OCI-M2 (cell line): Measurements from ENCODE around the gene NRP1.

ENCODE experiments used
- DNase-seq: peaks from one replicate; lab custom pipeline; 2025; ENCODE audit not compliant: unreplicated experiment; lab: John Stamatoyannopoulos, UW

The NRP1 gene

DNA sequence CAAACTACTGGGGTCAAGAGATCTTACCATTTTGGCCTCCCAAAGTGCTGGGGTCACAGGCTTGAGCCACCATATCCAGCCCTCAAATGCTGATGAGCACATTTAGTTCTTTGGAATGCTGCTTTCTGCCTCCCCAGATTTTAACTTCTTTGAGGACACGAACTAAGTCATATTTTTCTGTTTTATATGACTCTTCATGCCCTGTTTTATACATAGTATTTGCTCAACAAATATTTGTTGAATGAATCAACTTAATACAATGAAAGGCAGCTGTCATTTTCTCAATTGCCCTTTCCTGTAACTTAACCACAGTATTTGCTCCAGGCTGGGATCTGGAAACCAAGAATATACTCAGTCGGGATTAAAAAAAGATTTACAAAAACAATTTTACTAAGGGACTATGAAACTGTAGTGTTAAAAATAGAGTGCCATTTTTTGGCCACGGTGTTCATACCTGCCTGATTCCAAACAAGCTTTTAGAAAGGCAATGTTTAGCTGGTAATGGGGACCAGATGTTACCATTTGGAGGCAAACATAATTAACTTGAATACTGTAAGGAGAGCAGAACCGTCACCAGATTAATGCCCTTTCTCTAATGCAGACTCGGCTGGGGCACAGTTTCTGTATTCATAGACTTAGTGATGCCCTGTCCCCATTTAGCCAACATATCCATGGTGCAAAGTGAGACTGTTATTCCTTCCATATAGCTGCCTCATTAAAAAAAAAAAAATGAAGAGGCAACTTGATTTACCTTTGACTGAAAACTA is 117.6 kb downstream of the NRP1 start:
- no peak for DNase-seq

DNA sequence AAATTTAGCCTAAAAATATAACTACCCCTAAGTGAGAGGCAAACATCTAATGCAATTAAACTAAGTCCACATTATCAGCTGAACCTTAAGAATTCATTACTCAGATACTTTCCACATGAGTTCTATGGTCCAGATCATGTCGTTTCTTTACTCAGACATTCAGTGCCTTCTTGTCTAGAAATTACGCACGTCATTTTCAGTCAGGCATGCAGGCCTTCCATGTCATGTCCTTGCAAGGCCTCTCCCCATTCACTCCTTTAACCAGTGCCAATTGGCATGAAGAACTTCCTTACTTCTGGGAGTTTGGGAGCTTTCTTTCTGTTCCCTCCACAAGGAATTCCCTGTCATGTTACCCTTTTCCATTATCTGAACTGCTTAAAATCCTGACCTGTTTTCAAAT is 118.8 kb downstream of the NRP1 start:
- DNase-seq = no peak

DNA sequence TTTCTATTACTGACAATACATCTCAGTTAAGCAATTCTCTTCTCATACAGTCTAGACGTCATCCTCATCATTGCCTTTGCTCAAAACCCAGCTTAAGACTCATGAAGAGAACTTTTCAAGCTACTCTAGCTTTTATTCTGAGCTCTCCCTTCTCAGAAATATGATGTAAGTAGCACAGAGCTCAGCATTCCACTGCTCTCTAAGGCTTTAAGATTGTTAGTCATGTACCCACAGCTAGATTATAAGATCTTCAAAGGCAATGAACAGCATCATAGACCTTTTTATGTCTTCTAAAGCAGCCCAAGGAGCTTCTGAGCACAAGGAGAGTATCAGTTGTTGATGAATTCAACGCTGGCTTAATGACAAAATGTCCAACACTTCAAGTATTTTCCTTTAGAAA is 119.3 kb downstream of the NRP1 start:
- no peak for DNase-seq

DNA sequence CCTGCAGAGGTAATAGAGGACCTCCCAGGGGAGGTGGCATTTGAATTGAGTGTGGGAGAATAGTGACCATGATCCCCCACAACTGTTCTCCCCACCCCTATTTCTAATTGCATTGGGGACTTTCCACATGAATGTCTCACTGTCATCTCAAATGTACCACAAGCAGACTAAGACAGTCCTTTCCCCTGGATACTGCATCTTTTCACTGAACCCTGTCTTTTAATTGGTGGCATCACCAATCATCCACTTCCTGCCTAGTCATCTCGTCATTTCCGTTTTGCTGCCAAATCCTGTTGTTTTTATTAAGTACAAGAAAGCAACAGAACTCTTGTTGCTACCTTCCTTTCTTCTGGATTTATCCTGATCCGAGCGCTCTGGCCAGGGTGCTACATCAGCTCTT is 120.3 kb downstream of the NRP1 start:
- no peak for DNase-seq

DNA sequence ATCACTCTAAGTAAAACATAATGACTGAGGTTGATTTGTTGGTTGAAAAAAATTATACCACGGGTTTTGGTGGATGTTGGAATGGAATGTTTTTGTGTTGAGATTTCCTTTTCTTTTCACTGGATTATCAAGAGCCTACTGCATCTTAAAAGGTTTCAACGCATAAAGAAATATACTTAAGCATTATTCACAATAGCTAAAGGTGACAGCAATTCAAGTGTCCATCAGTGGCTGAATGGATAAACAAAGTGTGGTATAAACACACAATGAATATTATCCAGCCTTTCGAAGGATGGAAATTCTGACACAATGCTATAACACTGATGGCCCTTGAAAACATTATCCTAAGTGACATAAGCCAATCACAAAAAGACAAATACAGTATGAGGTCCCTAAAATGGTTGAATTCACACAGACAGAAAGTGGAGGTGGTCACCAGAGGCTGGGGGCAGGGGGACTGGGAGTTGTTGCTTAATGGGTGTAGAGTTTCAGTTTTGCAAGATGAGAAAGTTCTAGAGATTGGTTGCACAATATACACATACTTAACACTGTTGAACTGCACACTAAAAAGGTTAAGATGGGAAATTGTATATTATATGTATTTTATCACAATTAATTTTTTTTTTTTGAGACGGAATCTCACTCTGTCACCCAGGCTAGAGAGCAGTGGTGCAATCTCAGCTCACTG is 122.3 kb downstream of the NRP1 start:
- DNase-seq = no peak

DNA sequence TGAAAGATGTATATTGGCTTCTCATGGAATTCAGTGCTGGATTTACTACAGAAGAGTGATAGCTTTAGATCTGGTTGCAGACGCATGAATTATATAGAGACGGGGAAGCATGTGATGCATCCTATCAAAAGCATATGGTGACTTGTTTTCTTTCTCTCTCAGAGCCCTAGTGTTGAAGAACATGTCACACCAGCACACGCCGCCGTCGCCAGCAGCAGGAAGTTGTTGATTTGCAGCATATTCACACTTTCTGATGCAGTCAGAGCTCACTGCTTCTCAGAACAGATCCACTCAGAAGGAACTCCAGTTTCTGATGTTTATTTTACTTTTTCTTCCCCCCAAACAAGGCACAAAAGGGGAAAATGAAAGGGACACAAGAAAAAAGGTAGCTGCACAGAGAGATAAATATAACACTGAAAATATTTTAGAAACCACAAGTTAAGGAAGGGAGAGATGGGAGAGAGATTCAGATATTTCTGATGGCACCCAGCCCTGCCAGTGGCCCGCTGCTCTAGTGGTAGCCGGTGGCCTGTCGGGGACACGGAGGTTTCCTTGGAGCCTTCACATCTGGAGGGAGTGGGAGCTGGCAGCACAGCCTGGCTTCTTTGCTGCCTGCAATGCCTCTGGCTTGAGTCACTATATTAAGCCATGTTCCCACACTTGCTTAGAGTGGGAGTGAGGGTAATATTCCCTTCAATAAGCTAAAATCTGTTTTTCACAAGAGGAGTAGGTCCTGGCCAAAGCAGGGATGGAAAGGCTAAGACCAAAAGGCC is 123.2 kb downstream of the NRP1 start:
- no peak for DNase-seq

DNA sequence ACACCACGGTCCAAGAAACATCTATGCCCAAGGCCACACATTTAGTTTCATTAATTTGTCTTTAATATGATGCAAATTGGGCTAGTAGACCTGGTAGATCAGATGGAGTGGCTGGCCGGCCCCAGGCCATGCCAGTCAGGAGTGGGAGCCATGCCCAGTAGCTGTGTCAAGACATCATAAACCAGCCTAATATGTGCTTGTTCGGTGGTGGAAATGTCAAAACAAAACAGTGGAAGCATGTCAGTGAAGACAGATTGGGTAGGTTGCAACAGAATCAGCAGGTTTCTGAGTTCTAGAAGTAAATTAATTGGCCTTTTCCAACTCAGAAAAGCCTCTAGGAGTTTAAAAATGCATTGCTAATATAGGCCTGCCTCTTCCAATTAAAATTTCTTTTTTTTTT is 124.7 kb downstream of the NRP1 start:
- DNase-seq = no peak

DNA sequence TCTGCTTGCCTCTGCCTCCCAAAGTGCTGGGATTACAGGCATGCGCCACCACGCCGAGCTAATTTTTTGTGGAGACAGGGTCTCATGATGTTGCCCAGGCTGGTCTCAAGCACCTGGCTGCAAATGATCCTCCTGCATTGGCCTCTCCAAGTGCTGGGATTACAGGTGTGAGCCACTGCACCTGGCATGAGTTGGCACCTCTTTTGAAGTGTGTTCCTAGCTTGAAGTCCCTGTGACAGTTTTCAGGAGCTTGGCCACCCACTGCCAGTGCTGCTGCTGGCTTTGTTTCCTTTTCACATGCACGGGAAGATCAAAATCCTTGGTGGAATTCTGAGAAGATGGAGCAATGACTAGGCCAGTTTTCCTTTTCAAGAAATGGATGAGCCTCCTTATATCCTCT is 126.3 kb downstream of the NRP1 start:
- DNase-seq = no peak

DNA sequence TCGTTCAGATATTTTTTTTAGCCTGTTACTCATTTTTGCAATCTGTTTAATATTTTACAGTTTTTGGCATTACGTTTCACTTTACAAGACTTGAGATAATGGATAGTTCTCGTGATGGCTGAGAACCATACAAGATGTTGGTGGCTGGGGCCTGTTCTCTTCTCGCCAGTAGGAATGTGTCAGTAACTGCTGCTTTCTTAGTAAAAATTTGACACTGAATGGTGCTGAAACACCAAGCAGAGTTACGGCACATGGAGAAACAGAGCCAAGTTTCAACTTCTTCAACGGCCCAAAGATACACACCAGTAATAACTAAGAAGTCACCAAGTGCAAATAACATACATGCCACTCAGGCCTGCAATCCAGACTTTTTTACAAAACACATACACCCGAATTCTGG is 130.4 kb downstream of the NRP1 start:
- DNase-seq = no peak

DNA sequence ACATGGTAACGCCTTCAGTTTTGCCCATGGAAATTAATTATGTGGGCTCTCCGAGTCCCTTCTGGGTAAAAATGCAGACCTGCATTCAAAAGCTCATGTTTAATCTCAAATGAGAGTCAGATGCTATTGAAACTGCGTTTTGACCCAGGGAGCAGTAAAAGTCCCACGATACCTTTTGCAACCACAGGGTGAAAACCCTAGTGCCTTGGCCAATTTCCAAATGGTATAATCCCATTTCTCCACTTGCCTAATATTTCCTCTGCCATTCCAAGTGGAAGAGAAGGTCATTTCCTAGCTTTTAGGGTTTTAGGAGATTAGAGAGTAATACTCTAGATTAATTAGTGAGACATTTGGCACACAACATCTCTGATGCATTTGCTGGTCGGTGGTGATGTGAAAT is 132.5 kb downstream of the NRP1 start:
- no peak for DNase-seq

DNA sequence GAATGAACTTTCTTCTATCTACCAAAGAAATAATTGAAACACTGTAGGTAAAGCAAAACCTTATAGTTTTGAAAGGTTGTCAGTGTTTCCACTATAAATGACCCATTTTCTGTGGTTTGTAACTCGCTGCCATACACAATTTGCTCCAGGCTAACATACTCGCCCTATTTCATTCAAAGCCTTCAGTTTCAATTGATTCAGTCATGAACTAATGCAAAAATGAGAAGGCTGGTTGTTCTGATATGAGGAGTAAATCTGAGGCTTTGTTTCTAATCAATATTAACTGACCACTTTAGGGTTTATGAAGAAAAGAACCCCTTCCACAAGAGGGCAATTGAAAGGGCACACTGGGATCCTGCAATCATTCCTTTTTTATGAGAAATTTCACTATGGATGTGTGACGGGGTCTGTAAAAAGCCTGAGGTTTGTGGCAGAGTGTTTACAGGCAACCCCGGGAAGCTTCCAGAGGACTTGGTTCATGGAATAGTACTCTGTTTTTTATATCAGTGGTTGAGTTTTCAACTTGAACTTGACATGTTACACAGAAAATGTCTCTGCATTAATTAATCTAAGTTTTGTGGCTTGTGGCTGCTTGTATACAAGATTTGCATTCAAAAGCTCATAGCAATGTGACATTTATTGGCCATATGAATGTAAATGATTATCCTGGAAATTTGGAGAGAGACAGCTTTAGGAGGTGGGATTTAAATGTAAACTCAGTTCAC is 133.2 kb downstream of the NRP1 start:
- DNase-seq = no peak

DNA sequence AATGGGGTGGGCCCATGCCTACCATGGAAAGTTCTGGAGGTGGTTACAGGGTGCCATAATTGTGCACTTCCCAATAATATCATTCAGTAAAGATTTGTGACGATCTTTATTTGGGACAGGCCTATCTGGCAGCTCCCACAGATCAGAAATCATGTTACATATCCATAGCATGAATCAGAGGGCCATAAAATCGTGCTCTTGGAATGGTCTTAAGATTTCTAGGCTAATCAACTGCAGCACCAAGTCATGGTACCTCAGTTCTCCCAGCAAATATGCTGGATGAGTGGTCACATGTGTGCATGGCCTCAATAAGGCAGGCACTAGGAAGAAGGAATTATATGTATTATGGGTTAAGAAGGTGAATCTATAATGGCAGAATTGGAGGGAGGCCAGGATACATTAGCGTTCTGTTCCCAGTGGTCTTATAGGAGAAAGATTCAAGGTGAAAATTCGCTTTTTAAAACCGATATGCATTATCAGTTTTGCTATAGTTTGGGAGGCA is 134.7 kb downstream of the NRP1 start:
- no peak for DNase-seq

DNA sequence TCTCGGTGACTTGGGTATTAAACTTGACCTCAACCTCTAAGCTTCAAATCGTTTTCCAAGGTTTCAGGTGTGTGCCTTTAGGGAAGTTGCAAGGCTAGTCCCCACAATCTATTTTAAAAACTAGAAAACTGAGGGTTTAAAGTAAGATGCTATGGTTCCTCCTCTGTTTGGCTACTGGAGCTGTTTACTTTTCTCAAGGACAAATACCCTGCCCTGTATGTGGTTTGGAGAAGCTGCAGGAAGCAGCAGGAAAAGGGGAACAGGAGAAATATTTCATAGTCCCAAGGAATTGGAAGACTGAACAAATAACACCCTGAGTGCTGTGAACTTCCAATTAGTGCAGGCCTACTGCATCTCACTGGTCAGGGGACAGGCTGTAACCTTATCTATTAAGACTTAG is 135.9 kb downstream of the NRP1 start:
- DNase-seq = no peak

DNA sequence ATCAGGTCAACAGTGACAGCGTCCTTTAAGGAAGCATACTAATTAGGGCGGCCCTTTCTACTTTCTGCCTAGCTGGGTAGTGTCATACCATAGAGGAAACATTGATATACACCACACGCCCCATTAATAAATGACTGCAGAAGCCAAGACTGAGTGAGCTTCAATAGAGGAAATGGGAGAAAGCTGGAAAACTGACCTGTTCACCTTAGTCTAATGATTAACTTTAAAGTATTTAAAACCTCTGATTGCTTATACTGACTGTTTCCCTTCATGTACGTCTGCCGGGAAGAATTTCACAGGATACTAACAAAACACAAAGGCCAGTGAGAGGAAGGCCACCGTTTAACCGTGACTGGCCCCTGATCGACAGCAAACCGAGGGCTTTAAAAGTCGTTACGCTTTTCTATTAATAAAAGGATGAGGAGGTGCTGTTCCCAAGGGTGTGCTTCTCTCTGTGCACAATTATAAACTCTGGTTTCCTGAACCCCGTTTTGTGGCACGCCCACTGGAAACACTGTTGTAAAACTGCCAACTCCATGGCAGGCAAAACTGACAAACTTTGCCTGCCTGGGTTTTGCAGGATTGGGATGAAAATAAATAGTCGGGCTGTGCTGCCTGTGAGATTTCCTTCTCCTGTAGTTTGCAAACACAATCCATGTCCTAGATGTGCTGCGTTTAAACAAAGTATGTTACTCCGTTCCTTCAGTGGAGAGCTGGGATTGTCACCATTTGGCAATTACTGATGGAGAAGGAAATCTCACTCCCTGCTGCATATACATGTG is 137.6 kb downstream of the NRP1 start:
- no peak for DNase-seq

DNA sequence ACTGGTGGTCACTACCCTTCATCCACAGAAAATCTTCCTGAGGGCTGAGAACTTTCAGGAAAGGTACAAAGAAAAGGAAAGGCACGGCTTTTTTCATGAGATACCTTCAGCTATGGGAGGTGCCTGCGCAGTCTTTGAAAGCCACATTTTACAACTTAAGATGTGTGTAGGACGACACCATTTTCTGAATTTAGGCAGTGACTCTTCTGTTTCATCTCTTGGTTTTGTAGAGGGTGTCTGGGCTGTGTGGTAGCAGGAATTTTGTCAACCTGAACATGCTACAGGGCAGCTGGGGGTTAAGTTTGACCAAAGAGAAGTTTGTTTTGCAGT is 138.1 kb downstream of the NRP1 start:
- DNase-seq = no peak

DNA sequence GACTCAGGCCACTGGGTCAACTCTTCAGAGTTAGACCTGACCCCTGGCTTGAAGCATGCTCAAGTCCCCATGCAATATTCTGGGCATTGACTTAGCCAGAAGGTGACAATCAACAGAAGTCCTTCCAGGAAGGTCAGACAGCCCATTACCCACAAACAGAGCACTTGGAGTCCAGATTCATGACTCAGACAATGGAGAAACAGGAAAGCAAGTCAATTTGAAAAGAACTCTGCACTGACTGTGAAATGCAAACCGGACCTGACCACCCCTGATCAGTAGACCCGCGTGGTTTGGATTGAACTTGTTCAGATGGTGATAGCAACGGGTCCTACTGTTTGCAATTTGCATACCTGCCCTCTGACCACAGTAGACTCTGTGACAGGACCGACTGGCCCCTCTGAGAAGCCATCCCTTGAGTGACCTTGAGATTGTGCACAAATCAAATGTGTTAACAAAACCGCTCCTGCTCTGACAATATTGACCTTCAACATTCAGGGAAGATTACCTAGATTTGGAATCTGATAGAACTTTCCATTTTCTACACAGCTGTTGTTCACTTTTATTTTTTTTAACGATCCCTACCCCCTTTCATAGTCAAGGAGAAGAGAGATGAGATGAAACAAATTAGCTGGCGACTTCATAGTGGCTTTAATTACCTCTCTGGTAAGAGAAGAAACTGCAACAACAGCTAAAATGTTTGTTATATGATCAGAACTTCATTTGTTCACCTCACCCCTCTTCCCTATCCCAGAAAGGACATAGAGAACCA is 138.7 kb downstream of the NRP1 start:
- DNase-seq = no peak

DNA sequence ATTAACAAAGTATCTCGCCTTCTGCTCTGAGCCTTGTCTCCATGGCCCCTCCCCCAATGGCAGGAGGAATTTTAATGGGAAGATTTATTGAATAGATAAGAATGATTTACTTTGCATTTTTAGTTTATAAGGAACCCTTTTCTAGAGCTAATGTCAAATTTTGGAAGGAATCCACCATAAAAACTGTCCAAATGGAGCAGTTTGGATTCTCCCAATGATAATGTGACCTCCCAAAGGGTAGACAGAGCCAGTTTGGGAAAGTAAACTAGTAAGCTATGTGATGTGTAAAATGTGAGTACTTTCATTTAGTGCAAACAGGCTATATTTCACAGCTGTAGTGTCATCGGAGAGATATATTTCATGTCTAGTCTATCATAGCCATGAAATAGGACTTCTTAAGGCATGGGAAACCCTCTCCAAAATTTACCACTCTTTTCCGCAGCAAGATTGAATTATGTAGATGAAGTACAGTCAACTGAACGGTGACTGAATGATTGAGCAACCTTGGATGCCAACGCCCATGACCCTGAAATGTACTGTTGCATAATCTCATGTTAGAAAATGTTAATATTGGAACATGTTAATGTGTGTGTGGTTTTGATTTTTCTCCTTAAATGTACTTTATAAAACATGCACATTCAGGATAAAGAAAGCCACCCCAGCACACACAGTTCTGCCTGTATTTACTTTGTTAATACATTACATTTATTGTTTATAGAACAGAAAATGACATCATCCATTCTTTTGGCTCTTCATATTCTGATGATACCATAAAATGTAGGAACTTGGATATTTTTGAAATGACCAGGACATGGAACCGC is 140.6 kb downstream of the NRP1 start:
- no peak for DNase-seq

DNA sequence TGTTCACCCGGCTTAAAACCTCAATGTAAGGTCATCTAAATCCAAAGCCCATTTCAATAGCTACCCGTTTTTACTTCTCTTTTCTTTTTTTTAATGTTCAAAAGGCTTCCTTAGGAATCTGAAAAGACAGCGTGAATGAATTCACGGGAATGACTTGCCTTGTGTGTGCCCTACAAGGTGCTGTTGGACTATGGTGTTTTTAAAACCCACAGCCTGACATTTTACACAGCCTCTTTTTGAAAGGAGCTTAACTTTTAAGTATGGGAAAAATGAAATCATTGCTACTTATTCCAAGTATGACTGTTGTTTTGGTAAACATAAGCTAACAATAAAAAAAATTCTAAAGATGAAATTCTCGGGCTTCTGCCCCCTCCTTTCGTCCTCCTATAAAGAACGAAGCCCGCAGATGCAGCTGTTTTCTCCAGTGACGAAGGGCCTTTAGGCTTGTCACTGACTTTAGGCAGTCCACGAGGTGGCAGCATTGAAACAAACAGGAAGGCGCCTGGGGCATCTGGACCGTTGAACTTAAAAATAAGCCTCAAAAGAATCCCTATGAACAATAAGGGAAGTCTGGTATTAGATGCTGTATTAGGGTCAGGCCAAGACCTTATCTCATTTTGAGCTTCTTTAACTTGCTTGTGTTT is 141.3 kb downstream of the NRP1 start:
- no peak for DNase-seq

DNA sequence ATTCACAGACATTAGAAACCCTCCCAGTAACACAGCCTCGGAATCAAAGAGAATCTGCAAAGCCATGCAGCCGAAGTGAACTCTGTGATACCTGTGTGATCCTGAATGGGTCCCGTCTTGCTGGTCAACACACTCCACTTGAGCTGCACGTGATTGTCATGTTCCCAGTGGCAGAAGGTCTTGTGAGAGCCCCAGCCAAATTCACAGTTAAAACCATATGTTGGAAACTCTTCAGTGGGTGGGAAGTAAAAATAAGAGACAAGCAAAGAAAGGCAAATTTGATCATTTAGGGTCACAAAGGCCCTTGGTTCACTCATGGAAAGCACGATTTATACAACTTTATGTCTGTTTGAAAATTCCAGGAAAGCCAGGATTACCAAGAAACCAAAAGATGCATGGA is 142.3 kb downstream of the NRP1 start:
- DNase-seq = no peak
